ENCODE data around the gene DCUN1D2. TPM values are rescaled to one million over a fixed set of nuclear protein-coding genes. Genes with fewer than 3 reads are reported as not detected.
"Not testable (repeated sequence)": the region's sequence is repeated elsewhere in the genome, so short reads cannot be mapped to it uniquely, and the experiment has no call there.

The DCUN1D2 gene
- total RNA-seq, 1 experiment from 2014 or later, result 38.6 TPM

DNA sequence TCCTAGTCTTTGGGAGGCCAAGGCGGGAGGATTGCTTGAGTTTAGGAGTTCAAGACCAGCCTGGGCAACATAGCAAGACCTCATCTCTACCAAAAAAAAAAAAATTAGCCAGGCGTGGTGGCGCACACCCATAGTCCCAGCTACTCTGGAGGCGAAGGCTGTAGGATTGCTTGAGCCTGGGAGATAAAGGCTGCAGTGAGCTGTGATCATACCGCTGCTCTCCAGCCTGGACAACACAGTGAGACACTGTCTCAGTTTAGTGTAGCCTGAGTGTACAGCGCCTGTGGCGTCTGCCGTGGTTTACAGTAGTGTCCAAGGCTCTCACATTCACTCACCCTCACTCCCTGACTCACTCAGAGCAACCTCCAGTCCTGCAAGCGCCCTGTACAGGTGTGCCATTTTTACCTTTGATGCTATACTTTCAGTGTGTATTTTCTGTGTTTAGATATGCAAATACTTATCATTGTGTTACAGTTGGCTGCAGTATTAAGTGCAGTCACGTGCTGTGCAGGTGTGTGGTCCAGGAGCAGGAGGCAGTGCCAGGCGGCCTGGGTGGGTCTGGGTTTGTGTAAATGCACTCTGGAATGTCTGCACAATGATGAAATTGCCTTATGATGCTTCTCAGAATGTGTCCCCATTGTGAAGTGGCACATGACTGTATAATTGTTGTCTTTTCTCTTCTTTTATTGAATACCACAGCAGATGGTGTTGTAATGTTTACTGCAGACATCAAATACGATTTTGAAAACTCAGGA, 36.1 kb upstream of the DCUN1D2 start:
- TF ChIP-seq EZH2 (IDR thresholded peaks at IDR 0.05; ENCODE audit: borderline replicate concordance, low read depth, low read length, poor library complexity, severe bottlenecking), result no peak
- TF ChIP-seq, protein P1, sequence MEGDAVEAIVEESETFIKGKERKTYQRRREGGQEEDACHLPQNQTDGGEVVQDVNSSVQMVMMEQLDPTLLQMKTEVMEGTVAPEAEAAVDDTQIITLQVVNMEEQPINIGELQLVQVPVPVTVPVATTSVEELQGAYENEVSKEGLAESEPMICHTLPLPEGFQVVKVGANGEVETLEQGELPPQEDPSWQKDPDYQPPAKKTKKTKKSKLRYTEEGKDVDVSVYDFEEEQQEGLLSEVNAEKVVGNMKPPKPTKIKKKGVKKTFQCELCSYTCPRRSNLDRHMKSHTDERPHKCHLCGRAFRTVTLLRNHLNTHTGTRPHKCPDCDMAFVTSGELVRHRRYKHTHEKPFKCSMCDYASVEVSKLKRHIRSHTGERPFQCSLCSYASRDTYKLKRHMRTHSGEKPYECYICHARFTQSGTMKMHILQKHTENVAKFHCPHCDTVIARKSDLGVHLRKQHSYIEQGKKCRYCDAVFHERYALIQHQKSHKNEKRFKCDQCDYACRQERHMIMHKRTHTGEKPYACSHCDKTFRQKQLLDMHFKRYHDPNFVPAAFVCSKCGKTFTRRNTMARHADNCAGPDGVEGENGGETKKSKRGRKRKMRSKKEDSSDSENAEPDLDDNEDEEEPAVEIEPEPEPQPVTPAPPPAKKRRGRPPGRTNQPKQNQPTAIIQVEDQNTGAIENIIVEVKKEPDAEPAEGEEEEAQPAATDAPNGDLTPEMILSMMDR (conservative IDR thresholded peaks at IDR 0.05; ENCODE audit: low read depth, low read length), result no peak
- Histone ChIP-seq H3K4me3 (ENCODE audit: low read depth, low read length, poor library complexity, severe bottlenecking) (no peak overlapping the region), H3K27ac (ENCODE audit: low read depth, low read length, poor library complexity, severe bottlenecking) (no peak overlapping the region), H3K36me3 (ENCODE audit: insufficient read depth, low read length, poor library complexity, severe bottlenecking) (peaks cover 10% of the 10 kb centered on the region), H3K27me3 (replicated peaks; ENCODE audit: insufficient read depth, low read depth, low read length, poor library complexity) (no peaks in the 10 kb centered on the region), H3K9me3 (ENCODE audit: low read depth, low read length, poor library complexity, severe bottlenecking) (no peaks in the 10 kb centered on the region), H3K4me1 (ENCODE audit: insufficient read depth, low read length, poor library complexity, severe bottlenecking) (no peaks in the 10 kb centered on the region)
- BruUV-seq (replicated peaks), result no TSS peak
- DNase-seq (ENCODE audit: low spot score), result no peak
- intact Hi-C loops (cut with micrococcal nuclease; ENCODE audit: unreplicated experiment), result no loop called here
- POLR2A ChIA-PET (ENCODE audit: low non-redundant PET), result no interaction called here
- CTCF ChIA-PET, result no interaction called here

DNA sequence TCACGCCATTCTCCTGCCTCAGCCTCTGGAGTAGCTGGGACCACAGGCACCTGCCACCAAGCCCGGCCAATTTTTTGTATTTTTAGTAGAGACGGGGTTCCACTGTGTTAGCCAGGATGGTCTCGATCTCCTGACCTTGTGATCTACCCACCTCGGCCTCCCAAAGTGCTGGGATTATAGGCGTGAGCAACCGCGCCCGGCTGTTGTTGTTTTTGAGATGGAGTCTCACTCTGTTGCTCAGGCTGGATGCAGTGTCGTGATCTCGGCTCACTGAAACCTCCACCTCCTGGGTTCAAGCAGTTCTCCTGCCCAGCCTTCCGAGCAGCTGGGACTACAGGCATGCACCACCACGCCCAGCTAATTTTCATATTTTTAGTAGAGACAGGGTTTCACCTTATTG, 31.9 kb upstream of the DCUN1D2 start:
- BruUV-seq (replicated peaks); intact Hi-C loops (cut with micrococcal nuclease; ENCODE audit: unreplicated experiment); H3K4me3 ChIP-seq (ENCODE audit: low read depth, low read length, poor library complexity, severe bottlenecking); H3K27me3 ChIP-seq (replicated peaks; ENCODE audit: insufficient read depth, low read depth, low read length, poor library complexity); H3K27ac ChIP-seq (ENCODE audit: low read depth, low read length, poor library complexity, severe bottlenecking); CTCF ChIA-PET; H3K4me1 ChIP-seq (ENCODE audit: insufficient read depth, low read length, poor library complexity, severe bottlenecking); H3K9me3 ChIP-seq (ENCODE audit: low read depth, low read length, poor library complexity, severe bottlenecking); H3K36me3 ChIP-seq (ENCODE audit: insufficient read depth, low read length, poor library complexity, severe bottlenecking); POLR2A ChIA-PET (ENCODE audit: low non-redundant PET); DNase-seq (ENCODE audit: low spot score): not testable (repeated sequence)

DNA sequence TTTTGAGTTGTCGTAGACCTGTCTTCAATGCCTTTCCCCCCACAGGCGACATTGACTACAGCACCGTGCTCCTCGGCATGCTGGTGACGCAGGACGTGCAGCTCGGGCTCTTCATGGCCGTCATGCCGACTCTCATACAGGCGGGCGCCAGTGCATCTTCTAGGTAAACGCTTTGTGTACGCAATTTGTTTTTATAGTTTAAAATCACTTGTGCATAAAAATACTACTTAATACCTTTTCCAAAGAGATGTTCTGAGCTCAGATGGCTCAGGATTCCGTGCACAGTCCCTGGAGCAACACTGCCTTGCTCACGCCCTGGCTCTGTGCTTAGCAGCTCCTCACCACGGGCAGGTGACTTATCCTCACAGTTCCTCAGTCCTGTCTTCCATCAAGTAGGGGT, 30.1 kb upstream of the DCUN1D2 start:
- no peak for TF ChIP-seq EZH2 (IDR thresholded peaks at IDR 0.05; ENCODE audit: borderline replicate concordance, low read depth, low read length, poor library complexity, severe bottlenecking)
- TF ChIP-seq, protein P1 (conservative IDR thresholded peaks at IDR 0.05; ENCODE audit: low read depth, low read length), result no peak
- Histone ChIP-seq H3K4me1 (ENCODE audit: insufficient read depth, low read length, poor library complexity, severe bottlenecking) (no peaks in the 10 kb centered on the region), H3K27ac (ENCODE audit: low read depth, low read length, poor library complexity, severe bottlenecking) (no peak overlapping the region), H3K4me3 (ENCODE audit: low read depth, low read length, poor library complexity, severe bottlenecking) (no peak overlapping the region), H3K36me3 (ENCODE audit: insufficient read depth, low read length, poor library complexity, severe bottlenecking) (no peaks in the 10 kb centered on the region), H3K27me3 (replicated peaks; ENCODE audit: insufficient read depth, low read depth, low read length, poor library complexity) (no peaks in the 10 kb centered on the region), H3K9me3 (ENCODE audit: low read depth, low read length, poor library complexity, severe bottlenecking) (no peaks in the 10 kb centered on the region)
- intact Hi-C loops (cut with micrococcal nuclease; ENCODE audit: unreplicated experiment), result no loop called here
- BruUV-seq (replicated peaks), result no TSS peak
- DNase-seq (ENCODE audit: low spot score), result no peak
- POLR2A ChIA-PET (ENCODE audit: low non-redundant PET), result no interaction called here
- CTCF ChIA-PET, result no interaction called here

GRCh38 chr13:113519556-113519955, 29.0 kb upstream of the DCUN1D2 start:
- no peaks in the 10 kb centered on the region for H3K36me3 ChIP-seq (ENCODE audit: insufficient read depth, low read length, poor library complexity, severe bottlenecking)
- DNase-seq (ENCODE audit: low spot score), result no peak
- no peak for TF ChIP-seq EZH2 (IDR thresholded peaks at IDR 0.05; ENCODE audit: borderline replicate concordance, low read depth, low read length, poor library complexity, severe bottlenecking)
- TF ChIP-seq, protein P1 (conservative IDR thresholded peaks at IDR 0.05; ENCODE audit: low read depth, low read length), result no peak
- no peak overlapping the region for H3K27ac ChIP-seq (ENCODE audit: low read depth, low read length, poor library complexity, severe bottlenecking)
- CTCF ChIA-PET, result no interaction called here
- POLR2A ChIA-PET (ENCODE audit: low non-redundant PET), result no interaction called here
- H3K9me3 ChIP-seq (ENCODE audit: low read depth, low read length, poor library complexity, severe bottlenecking), result no peaks in the 10 kb centered on the region
- H3K4me1 ChIP-seq (ENCODE audit: insufficient read depth, low read length, poor library complexity, severe bottlenecking), result no peaks in the 10 kb centered on the region
- no peak overlapping the region for H3K4me3 ChIP-seq (ENCODE audit: low read depth, low read length, poor library complexity, severe bottlenecking)
- H3K27me3 ChIP-seq (replicated peaks; ENCODE audit: insufficient read depth, low read depth, low read length, poor library complexity), result no peaks in the 10 kb centered on the region
- intact Hi-C loops (cut with micrococcal nuclease; ENCODE audit: unreplicated experiment), result no loop called here
- no TSS peak for BruUV-seq (replicated peaks)
